GM21619 (cell line): ENCODE data around the gene CHPF2.
A peak's percentile ranks its signal among the peaks of the same experiment; 100 is the strongest.

Experiments
- ATAC-seq: cut with Tn5 transposase; IDR thresholded peaks from one replicate; pipeline ENCODE4 v1.9.1; 2021; ENCODE audit not compliant: unreplicated experiment

The CHPF2 gene

DNA sequence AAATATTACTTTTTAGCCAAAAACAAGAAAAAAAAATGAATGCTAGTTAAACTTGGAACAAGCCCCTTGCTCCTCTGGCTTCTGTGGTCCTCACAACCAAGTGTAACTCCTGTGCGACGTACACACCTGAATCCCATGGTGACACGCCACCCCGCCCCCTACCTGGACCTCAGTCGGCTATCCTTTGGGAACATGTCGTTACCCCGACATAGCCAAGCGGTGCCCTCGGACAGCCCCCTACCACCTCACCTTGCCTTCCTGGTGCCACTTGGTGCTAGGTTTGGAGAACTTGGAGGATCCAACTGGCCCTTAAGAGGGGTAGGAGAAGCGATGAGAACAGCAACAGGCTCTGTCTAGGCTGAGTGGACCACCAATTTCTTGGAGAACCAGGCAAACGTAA, 28.2 kb downstream of the CHPF2 start:
- ATAC-seq = no peak

DNA sequence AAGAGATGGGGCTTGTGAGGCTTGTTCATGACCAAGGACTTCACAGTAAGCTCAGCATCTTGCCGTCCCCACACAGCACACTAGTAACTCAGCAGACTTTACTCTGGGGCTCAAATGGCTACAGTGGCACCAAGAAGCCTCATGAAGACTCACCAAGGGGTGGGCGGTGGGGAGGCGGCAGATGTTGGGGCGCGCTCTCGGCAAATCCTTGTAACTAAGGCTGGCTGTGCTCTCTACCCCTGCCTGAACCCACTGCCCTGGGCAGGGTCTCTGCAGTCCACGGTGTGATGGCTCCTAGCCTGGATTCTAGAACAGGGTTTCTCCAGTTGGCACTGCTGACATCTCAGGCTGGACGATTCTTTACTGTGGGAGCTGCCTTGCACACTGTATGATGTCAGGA, 28.6 kb downstream of the CHPF2 start:
- ATAC-seq = no peak

DNA sequence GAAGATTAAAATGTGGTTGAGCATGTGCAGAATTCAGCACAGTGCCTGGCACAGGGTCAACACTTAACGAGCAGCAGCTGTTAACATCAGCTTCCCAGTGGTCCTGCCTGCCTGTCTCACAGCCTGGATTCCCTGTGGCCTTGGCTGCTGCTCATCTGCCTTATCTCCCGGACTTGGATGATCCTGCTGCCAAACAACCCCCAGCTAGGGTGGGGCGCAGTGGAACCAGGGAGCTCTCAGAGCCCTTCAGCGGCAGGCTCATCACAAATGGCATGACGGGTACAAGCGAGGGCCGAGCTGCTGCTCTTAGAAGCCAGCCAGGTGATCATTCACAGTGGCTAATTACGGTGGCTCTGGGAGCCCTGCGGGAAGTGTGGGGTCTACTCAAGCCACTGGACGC, 29.2 kb downstream of the CHPF2 start:
- ATAC-seq = no peak

DNA sequence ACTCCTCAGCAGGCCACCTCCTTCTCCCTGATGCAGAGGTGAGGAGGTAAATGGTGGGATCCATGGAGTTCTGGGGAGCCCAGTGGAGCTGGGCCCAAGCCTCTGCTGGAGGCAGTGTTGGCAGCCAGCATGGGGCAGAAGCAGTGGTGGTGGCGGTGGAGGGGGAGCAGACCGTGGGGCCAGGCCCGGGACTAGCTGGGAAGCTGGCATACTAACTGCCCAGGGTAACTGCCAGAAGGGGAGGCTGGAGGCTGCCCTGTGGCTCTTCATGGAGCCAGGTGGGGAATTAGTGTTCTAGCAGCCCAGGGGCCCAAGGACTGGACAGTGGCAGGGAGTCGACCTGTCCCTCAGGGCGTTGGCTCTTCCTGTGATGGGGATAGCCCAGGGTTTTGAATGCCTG, 32.3 kb downstream of the CHPF2 start:
- no peak for ATAC-seq

DNA sequence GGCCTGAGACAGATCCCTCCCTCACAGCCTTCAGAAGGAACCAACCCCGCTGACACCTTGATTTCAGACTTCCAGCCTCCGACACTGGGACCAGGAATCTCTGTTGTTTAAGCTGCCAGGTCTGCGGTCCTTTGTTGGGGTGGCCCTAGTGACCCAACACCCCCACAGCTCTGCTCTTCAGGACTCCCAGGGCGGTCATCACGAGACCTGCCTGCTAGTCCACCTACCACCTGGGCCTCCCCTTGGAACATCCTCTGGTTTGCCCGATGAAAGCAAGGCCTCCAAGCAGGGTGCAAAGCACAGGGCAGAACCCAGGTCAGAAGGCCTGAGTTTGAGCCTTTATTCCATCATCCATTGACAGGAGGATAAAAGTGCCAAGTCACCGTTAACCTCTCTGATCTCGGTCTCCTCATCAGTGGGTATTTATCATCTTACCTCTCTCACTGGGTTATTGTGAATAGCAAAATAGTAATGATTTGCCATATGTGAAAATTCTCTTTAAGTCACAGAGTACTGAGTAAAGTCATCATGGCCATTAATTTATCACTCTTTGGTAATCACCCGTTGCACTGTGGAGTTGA, 33.2 kb downstream of the CHPF2 start:
- no peak for ATAC-seq

DNA sequence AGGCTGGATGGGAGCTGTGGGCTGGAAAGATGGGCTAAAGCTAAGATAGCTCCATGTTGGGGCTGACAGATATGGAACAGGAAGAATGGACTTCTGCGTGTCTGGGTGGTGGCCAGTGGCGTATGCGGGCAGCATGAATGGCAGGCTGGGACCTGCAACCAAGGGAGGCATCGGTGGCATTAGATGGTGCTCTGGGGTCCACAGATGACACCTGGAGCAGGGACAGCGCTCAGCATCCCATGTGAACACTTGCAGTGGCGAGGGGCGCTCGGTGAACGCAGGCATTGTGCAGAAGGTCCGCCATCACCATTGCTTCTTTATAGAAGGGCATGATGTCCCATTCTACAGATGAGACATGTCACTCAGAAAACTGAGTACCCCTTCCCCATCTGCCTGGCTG, 37.2 kb downstream of the CHPF2 start:
- ATAC-seq = no peak

DNA sequence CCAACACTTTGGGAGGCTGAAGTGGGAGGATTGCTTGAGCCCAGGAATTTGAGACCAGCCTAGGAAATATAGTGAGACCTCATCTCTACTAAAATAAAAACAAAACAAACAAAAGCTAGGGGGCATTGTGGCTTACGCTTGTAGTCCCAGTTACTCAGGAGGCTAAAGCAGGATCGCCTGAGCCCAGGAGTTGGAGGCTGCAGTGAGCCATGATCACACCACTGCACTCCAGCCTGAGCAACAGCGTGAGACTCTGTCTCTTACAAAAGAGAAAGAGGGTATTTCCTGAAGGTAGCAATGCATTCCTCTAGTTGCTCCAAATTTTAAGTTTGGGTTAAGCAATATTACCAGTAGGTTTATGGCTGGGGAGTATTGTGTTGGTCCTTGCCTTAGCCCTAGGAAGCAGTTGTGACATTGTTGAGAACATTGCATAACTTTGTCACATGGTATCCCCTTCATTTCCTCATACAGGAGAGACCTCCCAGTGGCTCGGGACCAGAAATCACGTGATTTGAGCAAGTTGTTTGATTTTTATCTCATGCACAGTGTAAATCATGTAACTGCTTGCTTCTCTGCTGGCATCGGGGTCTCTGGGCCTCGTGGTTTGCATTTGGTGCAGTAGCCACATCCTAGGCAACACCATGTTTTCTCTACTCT, 39.5 kb downstream of the CHPF2 start:
- ATAC-seq = no peak

DNA sequence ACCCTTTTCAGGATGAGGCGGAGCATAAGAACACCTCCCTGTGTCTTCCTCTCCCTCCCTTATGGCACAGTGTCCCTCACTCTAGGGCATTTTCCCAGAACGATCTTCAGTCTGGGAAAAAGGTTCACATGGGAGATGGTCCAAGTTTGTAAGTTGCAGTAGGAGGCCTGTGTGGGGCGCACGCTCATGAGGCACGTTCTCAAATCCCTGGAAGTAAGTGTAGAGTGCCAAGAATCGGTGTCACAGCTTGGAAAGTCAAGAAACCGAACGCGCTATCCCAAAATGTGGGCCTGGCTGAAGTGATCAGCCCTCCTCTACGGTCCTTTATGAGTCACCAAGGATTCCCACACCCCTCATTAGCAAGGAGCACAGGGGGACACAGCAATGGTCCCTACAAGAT, 40.1 kb downstream of the CHPF2 start:
- no peak for ATAC-seq

DNA sequence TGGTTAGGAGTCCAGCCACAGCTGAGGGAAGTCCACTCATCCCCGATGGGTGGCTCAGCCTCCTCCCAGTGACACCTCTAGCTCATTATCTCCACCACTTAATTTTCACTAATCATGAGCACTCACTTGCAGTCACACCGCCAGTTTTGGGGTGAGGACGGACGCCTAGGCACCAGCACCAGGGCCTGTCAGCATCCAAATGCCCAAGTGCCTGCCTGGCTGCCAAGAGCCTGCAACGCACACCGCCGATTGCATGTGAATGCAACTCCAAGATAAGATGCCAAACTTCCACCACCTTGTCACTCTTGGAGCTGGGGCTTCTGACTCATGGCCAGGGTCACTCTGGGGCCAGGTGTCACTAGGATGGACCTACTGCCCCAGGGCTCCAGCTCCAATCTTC, 40.6 kb downstream of the CHPF2 start:
- ATAC-seq = no peak

DNA sequence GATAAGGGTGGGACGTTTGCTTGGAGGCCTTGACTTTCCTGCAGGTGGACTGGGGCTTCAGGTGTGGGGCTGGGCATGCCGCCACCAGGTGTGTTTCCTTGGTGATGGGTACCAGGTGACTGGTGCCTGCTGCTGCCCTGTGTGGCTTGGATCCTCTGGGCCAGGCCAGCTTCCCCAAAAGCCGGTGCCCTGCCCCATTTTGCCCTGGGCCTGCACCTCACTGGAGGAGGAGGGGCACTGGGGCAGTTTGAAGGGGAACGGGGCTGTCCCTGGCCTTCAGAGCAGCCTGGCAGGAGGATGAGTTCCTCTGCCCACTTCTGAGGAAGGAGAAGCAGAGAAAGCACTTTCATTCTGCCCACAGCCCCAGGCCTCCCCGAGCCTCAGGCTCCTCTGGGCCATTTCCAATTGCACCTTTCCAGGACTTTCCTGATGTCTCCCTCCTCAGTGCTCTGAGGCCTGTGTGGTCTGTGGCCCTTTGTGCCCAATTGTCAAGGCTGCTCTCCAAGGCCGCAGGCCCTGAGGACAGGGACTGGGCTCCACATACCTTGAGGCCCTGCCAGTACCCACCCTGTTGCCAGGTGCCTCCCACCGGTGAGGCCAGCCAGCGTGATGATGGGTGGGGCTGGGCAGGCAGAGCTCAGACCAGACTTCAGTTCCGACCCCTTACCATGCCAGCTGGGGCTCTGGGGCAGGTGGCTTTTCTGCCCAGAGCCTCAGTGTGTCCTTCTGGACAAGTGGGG, 41.5 kb downstream of the CHPF2 start:
- ATAC-seq = no peak

DNA sequence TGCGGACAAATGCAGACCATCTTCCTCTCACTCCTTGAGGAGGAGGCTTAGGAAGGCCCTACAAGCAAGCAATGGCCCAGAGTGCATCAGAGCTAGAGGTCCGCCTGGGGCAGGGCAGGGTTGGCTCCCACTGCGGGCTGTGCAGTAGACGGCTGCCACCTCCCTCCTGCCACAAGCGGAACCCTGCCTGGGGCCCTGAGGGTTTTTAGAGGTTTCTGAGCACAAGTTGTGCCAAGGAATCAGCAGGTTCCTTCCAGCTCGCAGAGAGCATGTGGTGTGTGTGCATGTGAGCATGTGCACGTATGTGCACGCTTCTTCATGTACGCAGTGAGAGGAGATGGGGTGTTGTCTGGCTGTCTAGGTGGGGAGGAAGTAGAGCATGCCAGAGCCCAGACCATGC, 42.1 kb downstream of the CHPF2 start:
- ATAC-seq = no peak

DNA sequence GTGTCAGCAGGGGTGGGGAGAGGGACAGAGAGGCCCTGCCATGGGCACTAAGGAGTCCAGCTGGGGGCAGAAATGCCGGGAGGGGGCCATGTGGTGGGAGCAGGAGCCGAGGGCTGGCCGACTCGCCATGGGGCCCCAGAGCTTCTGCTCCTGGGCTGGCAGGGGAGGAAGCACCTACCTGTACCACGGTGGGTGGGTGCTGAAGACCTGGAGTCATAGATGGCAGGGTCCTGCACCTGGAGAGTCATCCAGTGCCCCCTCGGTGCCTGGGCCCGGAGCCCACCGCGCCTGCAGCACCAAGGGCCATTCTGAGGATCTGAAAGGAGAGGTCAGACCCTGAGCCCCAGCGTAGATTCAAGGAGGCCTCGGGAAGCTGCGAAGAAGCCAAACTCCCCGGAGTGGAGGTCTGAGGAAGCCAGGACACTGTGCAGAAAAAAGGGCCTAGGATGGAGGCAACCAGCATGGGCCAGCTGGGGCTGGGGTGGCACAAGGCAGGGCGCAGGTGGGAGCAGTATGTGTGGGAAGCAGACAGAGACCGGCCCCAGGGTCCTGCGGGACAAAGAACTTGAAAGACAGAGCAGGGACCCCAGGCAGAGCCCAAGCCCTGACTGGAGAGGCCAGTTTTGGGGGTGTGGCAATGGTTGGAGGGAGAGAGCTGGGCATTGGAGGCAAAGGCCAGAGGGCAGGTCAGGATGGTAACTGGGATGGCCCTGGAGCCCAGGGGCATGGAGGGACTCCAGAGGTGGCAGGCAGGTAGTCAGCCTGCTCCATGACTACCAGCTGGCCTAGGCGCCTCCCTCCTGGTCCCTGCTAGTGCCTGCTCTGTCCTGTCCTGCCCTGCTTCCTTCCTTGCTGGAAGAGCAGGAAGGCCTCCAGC, 42.9 kb downstream of the CHPF2 start:
- ATAC-seq = no peak

DNA sequence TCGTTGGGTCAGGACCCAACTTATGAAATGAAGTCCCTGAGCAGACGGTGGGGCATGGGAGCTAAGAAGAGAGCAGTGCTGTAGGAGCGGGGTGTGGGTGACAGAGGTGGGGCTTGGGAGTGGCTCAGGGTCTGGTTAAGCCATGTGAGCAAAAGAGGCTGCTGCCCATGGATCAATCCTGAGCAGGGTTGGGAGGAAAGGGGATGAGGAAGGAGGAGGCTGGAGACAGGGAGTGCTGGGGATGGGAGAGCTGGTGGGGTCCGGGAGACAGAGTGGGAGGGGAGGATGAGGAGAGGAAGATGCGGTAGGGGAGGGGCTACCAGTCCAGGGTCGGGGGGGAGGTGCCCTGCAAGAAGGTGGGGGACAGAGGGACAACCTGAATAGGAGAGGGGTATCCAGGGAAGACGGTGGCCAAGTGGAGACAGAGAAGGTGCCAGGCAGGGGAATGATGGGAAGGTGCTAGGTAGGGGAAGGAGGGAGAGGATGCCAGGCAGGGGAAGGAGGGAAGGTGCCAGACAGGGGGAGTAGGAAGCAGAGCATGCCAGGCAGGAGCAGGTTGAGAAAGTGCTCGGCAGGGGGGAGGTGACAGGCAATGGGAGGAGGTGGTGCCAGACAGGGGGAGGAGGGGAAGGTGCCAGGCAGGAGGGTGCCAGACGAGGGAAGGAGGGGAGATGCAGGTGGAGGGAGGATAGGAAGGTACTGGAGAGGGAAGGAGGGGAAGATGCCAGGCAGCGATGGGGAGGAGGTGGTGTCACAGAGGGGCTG, 43.7 kb downstream of the CHPF2 start:
- ATAC-seq = no peak

DNA sequence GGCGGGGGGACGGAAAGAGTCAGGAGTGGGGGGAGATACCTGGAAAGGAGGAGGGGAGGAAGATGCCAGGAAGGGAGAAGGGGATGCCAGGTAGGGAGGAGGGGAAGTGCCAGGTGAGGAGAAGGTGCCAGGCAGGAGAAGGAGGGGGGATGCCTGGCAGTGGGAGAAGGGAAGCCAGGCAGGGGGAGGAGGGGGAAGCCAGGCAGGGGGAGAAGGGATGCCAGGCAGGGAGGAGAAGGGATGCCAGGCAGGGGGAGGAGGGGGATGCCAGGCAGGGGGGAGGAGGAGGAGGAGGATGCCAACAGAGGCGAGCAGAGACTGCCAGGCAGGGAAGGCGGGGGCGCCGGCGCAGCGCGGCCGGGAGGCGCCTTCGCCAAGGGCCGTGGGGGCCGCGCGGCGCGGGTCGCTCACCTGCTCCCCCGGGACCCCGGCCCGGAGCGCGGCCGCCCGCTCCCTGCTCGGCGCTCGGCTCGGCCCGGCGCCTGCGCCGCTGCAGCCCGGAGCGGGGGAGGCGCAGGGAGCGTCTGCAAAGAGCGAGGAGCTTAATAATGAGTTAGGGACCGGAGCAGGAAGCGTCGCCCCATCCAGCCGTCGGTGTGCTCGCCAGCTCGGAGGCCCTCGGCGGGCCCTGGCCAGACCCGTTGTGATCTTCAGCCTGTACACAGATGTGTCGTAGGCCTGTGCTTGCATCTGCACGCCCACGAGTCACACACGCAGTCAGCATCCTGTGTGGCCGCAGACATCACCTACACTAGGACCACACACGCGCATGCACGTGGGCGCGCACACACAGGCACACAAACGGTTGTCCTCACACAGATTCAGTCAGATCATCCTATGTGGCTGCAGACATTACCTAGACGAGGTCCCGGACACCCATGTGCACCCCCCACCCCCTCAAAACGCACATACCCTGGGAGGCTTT, 44.6 kb downstream of the CHPF2 start:
- peak; percentile 69 for ATAC-seq

DNA sequence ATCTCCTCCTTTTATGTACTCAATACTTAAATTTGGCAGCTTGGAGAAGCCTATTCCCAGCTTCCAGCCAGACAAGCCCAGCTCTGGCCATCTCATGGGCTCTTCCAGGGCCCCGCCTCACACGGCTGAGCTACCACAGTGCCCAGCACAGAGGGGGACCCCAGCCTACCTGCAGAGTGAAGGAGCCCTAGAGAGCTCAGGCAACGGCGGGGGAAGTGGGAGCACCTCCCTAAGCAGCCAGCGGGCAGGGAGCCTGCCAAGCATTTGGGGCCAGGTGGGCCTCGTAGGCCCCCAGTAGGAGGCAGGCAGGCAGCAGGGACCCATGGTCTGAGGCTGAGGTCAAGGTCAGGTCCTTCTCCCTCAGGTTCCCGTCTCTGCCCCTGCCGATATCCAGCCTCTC, 45.3 kb downstream of the CHPF2 start:
- ATAC-seq = no peak

DNA sequence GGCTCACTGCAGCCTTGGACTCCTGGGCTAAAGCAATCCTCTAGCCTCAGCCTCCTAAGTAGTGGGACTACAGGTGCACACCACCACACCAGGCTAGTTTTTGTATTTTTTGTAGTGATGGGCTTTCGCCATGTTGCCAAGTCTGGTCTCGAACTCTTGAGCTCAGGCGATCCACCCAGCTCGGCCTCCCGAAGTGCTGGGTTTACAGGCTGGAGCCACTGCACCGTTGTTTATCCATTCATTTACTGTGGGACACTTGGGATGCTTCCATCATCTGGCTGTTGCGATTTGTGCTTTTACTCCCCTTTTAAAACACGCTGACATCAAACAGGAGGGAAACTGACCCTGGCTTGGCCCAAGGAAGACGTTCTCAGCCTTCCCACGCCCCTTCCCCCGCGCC, 46.7 kb downstream of the CHPF2 start:
- ATAC-seq = no peak

DNA sequence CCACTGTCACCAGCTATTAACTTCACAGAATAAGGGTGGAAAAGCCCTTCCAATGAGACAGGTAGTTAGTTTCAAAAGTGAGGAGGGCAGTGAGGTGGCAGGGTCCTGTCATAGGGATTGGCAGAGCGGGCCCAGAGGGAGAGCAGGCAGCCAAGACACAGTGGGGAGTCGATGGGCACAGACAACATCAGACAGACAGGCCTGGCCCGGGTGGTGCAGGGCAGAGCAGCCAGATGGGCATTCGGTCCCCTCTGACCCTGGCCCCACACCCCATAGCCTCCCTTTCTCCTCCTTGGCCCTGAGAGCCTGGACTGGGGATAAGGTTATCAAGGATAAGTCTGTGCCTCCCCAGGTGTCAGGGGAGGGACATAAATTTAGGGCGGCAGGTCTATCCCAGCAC, 47.6 kb downstream of the CHPF2 start:
- no peak for ATAC-seq

DNA sequence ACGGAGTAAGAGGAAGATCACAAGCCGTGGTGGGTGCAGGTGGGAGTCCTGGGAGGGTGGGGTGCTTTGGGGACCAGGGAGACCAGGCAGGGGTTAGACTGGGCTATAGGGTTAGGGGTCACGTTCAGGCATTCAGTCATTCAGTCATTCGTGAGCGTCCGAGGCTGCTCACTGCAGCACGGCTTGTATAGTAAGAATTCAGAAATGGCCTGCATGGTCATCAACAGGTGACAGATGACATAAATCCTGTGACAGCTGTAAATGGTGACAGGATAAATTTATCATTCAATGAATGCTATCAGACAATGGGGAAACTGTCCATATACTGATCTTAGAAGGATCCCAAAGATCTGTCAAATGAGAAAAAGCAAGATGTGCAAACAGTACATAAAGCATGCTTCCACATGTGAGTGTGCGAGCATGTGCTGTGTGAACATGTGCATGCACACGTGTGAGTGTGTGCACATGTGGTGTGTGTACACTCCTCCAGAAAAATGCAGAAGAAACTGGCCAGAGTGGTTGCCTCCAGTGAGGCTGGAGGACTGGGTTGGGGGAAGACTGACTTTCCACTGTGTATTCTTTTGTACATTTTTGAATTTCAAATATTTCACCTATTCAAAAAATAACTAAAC, 48.2 kb downstream of the CHPF2 start:
- no peak for ATAC-seq

DNA sequence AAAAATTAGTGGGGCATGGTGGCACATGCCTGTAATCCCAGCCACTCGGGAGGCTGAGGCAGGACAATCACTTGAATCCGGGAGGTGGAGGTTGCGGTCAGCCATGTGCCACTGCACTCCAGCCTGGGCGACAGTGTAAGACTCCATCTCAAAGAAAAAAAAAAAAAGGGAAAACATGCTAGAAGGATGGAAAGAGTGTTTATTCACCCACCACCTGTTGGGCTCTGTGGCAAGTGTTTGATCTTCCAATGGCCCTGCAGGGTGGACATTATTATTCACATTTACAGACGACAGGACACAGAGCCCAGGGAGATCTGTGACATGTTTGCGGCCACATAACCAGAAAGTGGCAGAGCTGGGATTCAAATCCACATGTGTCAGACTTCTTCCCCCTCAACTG, 49.4 kb downstream of the CHPF2 start:
- ATAC-seq = no peak
